ENCODE data around the gene OTX1. TPM values are rescaled to one million over a fixed set of nuclear protein-coding genes. Genes with fewer than 3 reads are reported as not detected.

OTX1 gene
- total and polyA plus RNA-seq, 9 of the 15 experiments (the other 6 are each of a cell fraction or from before 2014, with no cell fraction given) = 0.18 to 7.1 (median 0.58) TPM

DNA sequence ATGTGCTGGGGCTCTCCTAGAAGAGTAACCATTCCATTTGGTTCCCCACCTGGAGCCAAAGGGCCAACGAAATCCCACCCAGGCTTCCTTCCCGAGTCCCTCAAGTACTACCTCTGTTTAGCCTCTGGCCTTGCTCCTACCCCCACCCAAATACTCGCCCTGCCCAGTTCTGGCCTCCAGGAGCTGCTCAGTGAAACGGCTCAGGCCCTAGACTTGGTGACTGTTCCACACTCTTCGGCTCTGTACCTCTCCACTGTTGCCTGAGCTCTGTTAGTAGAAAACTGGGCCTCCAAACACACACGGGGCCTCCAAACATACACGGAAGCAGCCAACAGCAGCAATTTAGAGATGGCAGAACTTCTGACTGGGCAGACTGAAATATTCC, 4.2 kb downstream of the OTX1 start (continued):
- no peak for TF ChIP-seq ZMIZ1 (IDR thresholded peaks at IDR 0.05; ENCODE audit: low read depth in 2 of 2, low read length in 2 of 2)
- no peak for TF ChIP-seq ZNF699 (CRISPR knock-in tag; IDR thresholded peaks at IDR 0.05; ENCODE audit: insufficient replicate concordance)
- TF ChIP-seq ZNF253 (CRISPR knock-in tag; conservative IDR thresholded peaks at IDR 0.05) = no peak

DNA sequence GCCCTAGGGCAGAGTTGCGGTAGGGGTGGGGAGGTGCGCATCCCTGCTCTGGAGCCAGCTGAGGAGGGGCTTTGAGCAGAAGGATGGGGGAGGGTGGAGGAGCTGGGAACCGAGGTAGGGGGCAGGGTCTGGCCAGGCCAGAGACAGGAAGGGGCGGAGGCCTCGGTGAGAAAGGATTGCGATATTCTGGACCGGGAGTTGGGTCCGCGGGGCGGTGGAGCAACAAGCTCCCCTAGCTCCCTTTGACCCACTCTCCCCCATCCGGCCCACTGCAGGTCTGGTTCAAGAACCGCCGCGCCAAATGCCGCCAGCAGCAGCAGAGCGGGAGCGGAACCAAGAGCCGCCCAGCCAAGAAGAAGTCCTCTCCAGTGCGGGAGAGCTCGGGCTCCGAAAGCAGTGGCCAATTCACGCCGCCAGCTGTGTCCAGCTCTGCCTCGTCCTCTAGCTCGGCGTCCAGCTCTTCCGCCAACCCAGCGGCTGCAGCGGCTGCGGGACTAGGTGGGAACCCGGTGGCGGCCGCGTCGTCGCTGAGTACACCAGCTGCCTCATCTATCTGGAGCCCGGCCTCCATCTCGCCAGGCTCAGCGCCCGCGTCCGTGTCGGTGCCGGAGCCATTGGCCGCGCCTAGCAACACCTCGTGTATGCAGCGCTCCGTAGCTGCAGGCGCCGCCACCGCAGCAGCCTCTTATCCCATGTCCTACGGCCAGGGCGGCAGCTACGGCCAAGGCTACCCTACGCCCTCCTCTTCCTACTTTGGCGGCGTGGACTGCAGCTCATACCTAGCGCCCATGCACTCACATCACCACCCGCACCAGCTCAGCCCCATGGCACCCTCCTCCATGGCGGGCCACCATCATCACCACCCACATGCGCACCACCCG, 4.8 kb downstream of the OTX1 start:
- no peak overlapping the region for H3K4me2 ChIP-seq (ENCODE audit: insufficient read depth, low read length)
- BruUV-seq (replicated peaks) = no TSS peak
- peaks cover 0 to 22% of the 10 kb centered on the region in 2 experiments; a peak in 2 of 5 replicates for H3K4me1 ChIP-seq (replicated peaks in 1 of 2; ENCODE audit: control insufficient read depth in 2 of 2, insufficient read depth in 2 of 2, low read length in 2 of 2)
- TF ChIP-seq POLR2G (IDR thresholded peaks at IDR 0.05; ENCODE audit: low read depth, low read length) (0 out of 2 replicates have a peak, but pooled peaks have one; percentile 19), OTX1 (CRISPR knock-in tag; IDR thresholded peaks at IDR 0.05) (peak; percentile 50; the same call in 1 of the 2 replicates), RBFOX2 (IDR thresholded peaks at IDR 0.05; ENCODE audit: low read depth, low read length) (0 out of 2 replicates have a peak, but pooled peaks have one; percentile 27), GTF2E2 (tag; IDR thresholded peaks at IDR 0.05) (no peak), HDAC8 (tag; IDR thresholded peaks at IDR 0.05) (no peak)
- TF ChIP-seq, protein P1, sequence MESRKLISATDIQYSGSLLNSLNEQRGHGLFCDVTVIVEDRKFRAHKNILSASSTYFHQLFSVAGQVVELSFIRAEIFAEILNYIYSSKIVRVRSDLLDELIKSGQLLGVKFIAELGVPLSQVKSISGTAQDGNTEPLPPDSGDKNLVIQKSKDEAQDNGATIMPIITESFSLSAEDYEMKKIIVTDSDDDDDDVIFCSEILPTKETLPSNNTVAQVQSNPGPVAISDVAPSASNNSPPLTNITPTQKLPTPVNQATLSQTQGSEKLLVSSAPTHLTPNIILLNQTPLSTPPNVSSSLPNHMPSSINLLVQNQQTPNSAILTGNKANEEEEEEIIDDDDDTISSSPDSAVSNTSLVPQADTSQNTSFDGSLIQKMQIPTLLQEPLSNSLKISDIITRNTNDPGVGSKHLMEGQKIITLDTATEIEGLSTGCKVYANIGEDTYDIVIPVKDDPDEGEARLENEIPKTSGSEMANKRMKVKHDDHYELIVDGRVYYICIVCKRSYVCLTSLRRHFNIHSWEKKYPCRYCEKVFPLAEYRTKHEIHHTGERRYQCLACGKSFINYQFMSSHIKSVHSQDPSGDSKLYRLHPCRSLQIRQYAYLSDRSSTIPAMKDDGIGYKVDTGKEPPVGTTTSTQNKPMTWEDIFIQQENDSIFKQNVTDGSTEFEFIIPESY (CRISPR knock-in tag; IDR thresholded peaks at IDR 0.05) = peak; percentile 83
- WGBS (ENCODE audit: insufficient coverage, low coverage, missing lambda C conversion rate) = 95% methylated on average over 37 of the region's 63 CpGs
- peaks cover 12% of the 10 kb centered on the region; the same call in 2 of the 3 replicates for H3K79me2 ChIP-seq (ENCODE audit: control insufficient read depth, insufficient read depth, low read length)
- no peak overlapping the region for H3K27ac ChIP-seq (ENCODE audit: extremely low read depth, low read depth, low read length)
- POLR2A ChIA-PET = interaction anchor here (0.6 kb wide), 1 partner anchor 1044 kb away, joined by 3 read pairs; no protein-coding TSS in a partner anchor
- no peaks in the 10 kb centered on the region for H3K9me1 ChIP-seq (ENCODE audit: control insufficient read depth, insufficient read depth, low read length)
- H3K27me3 ChIP-seq (ENCODE audit: control insufficient read depth in 2 of 2, insufficient read depth in 2 of 2, low read length in 2 of 2) = no peaks in the 10 kb centered on the region
- H3K4me3 ChIP-seq = no peak overlapping the region
- in situ Hi-C loops (cut with MboI) = no loop called here
- no peak for DNase-seq (ENCODE audit: extremely low read depth in 1 of 4, low spot score in 3 of 4)
- intact Hi-C loops (cut with micrococcal nuclease) = no loop called here
- H3K9ac ChIP-seq (ENCODE audit: insufficient read depth in 1 of 2, low read depth in 2 of 2, low read length in 2 of 2) = no peak overlapping the region
- H2AFZ ChIP-seq (ENCODE audit: low read depth, low read length) = no peak overlapping the region
- no peak for FAIRE-seq
- peaks cover 9% of the 10 kb centered on the region for H3K9me3 ChIP-seq (replicated peaks; ENCODE audit: control insufficient read depth, insufficient read depth, low read depth, low read length)
- no peaks in the 10 kb centered on the region for H4K20me1 ChIP-seq (replicated peaks; ENCODE audit: control insufficient read depth, insufficient read depth, low read length)
- CTCF ChIA-PET (ENCODE audit: low intra/inter-chr PET ratio) = no interaction called here
- peaks cover 43% of the 10 kb centered on the region; the same call in 1 of the 3 replicates for H3K36me3 ChIP-seq (ENCODE audit: control insufficient read depth, insufficient read depth, low read length)
- ATAC-seq = no peak
